ENCODE data around the gene CD247. TPM values are rescaled to one million over a fixed set of nuclear protein-coding genes. Genes with fewer than 3 reads are reported as not detected.

The CD247 gene
- total RNA-seq, 1 donor from 2014 or later: not detected

DNA sequence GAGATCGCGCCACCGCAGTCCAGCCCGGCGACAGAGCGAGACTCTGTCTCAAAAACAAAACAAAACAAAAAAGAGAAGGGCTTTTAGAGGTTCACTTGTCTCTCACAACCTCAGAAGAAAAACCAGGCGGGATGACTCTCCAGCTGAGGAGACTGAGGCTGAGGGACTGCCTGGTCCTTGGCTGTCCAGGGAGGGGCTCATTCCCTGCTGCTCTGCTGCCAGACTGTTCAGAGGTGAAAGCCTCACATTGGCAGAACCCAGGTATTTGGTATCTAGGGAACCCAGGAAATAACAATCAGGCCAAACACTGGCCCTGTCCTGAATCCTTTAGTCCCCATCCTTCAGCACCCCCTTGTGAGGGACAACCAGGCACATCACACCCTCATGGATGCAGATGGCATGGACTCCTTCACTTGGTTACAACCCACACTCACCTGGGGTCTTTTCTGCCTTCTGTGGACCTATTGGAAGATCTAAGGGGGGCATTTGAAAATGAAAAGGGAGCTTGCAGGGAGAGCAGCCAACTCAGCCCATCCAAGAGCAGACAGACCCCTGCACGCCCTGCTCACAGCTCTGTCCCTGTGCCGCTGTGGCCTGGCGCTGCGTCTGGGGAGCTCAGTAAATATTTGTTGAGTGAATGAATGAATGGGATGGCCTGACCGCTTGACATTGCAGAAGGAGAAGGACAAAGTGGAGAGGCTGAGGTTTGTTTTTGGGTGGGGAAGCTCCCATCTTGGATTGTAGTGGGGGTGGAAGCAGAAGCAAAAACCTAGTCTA lies 33.4 kb downstream of the CD247 start:
- peaks cover 6% of the 10 kb centered on the region for H3K27me3 Mint-ChIP-seq (ENCODE audit: unreplicated experiment)
- H3K27ac Mint-ChIP-seq (ENCODE audit: unreplicated experiment): no peak overlapping the region
- H3K4me3 Mint-ChIP-seq (ENCODE audit: unreplicated experiment): no peak overlapping the region
- H3K9me3 Mint-ChIP-seq (ENCODE audit: unreplicated experiment): no peaks in the 10 kb centered on the region
- no peak for TF ChIP-seq CTCF (IDR thresholded peaks at IDR 0.05; ENCODE audit: partially characterized antibody, unreplicated experiment)
- H3K4me1 Mint-ChIP-seq (ENCODE audit: low read depth, unreplicated experiment): peaks cover 9% of the 10 kb centered on the region
- no peak for DNase-seq
- no peaks in the 10 kb centered on the region for H3K36me3 Mint-ChIP-seq (ENCODE audit: unreplicated experiment)

DNA sequence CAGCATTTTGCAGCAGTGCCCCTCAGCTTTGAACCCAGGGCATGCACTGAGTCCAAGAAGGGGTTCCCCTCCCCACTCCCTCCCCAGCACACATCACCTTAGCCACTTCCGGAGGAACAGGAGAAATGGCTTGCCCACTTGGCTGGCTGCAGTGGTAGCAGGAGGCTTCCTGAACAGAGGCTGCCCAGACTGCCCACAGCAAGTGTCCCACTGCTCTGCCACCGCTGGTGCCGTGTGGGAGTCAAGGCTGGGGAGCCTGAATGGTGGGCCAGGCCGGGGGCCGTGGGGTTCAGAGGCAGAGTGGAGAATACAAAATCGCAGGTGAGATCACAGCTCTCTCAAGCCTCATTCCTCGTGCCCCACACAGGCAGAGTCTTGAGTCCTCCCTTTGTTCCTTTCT lies 34.5 kb downstream of the CD247 start:
- Mint-ChIP-seq H3K36me3 (ENCODE audit: unreplicated experiment) (no peaks in the 10 kb centered on the region), H3K4me3 (ENCODE audit: unreplicated experiment) (no peak overlapping the region), H3K27me3 (ENCODE audit: unreplicated experiment) (peaks cover 6% of the 10 kb centered on the region), H3K27ac (ENCODE audit: unreplicated experiment) (no peak overlapping the region), H3K4me1 (ENCODE audit: low read depth, unreplicated experiment) (peaks cover 14% of the 10 kb centered on the region), H3K9me3 (ENCODE audit: unreplicated experiment) (no peaks in the 10 kb centered on the region)
- DNase-seq: no peak
- no peak for TF ChIP-seq CTCF (IDR thresholded peaks at IDR 0.05; ENCODE audit: partially characterized antibody, unreplicated experiment)

- DNase-seq: no peak
- Mint-ChIP-seq H3K27me3 (ENCODE audit: unreplicated experiment) (peaks cover 13% of the 10 kb centered on the region), H3K4me1 (ENCODE audit: low read depth, unreplicated experiment) (peaks cover 19% of the 10 kb centered on the region), H3K9me3 (ENCODE audit: unreplicated experiment) (peaks cover 7% of the 10 kb centered on the region), H3K4me3 (ENCODE audit: unreplicated experiment) (no peak overlapping the region), H3K36me3 (ENCODE audit: unreplicated experiment) (no peaks in the 10 kb centered on the region), H3K27ac (ENCODE audit: unreplicated experiment) (no peak overlapping the region)
- no peak for TF ChIP-seq CTCF (IDR thresholded peaks at IDR 0.05; ENCODE audit: partially characterized antibody, unreplicated experiment)
Measured at GRCh38 chr1:167482184-167482583, 36.1 kb downstream of the CD247 start.

DNA sequence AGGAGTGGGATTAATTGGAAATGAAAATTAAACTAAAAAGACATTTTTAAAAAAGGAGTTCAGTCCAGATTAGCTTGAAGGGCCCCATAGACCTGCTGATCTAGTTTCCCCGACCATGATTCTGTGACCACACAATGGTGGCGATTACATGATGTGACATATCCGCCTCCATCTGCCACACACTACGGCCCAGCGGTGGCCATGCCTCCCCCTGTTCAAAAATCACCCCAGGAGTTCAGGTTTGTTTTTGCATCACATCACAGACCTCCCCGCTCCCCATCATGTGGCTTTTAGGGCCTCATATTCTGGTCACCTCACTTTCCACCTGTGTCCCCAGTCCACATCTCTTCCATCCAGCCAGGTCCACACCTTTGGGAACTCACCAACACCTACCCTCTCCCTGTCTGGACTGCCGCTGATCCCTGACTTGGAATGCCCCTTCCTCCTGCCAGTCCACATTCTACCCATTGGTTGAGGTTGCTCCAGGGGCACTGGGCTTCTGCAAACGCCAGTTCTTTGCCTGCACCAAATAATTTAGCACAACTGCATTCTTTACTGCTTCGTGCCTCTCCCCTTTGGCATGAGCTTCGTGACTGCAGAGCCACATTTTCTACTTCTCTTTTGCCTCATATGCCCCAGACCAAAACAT lies 38.9 kb downstream of the CD247 start:
- no peak for TF ChIP-seq CTCF (IDR thresholded peaks at IDR 0.05; ENCODE audit: partially characterized antibody, unreplicated experiment)
- Mint-ChIP-seq H3K27ac (ENCODE audit: unreplicated experiment) (no peak overlapping the region), H3K4me3 (ENCODE audit: unreplicated experiment) (no peak overlapping the region), H3K36me3 (ENCODE audit: unreplicated experiment) (no peaks in the 10 kb centered on the region), H3K9me3 (ENCODE audit: unreplicated experiment) (peaks cover 7% of the 10 kb centered on the region), H3K27me3 (ENCODE audit: unreplicated experiment) (peaks cover 7% of the 10 kb centered on the region), H3K4me1 (ENCODE audit: low read depth, unreplicated experiment) (peaks cover 20% of the 10 kb centered on the region)
- DNase-seq: no peak

DNA sequence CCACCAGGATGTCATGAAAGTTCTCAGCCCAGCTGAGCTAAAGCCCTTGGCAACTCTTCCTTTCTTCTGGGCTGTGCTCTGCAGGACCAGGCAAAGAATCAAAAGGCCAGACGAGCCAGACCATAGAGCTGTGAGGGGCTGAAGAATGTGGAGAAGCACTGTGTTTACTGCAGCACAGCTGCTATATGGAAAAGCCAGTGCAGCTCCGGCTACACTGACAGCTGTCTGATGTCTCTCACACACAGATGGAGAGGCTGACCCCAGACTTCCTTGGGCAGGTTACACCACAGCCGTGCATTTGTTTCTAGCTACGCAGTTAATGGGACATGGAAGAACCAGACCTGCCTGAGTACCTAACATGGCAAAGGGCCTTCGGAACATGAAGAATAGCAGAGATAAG lies 40.3 kb downstream of the CD247 start:
- H3K36me3 Mint-ChIP-seq (ENCODE audit: unreplicated experiment): no peaks in the 10 kb centered on the region
- H3K27ac Mint-ChIP-seq (ENCODE audit: unreplicated experiment): peak overlapping the region; percentile 69
- no peak for TF ChIP-seq CTCF (IDR thresholded peaks at IDR 0.05; ENCODE audit: partially characterized antibody, unreplicated experiment)
- H3K4me1 Mint-ChIP-seq (ENCODE audit: low read depth, unreplicated experiment): peaks cover 24% of the 10 kb centered on the region
- peaks cover 7% of the 10 kb centered on the region for H3K27me3 Mint-ChIP-seq (ENCODE audit: unreplicated experiment)
- DNase-seq: peak; percentile 32
- no peak overlapping the region for H3K4me3 Mint-ChIP-seq (ENCODE audit: unreplicated experiment)
- peaks cover 9% of the 10 kb centered on the region for H3K9me3 Mint-ChIP-seq (ENCODE audit: unreplicated experiment)
